ENCODE measurements around the gene MN1.

The MN1 gene

GRCh38 chr22:27803841-27804415, 2.4 kb upstream of the MN1 start:
- Histone ChIP-seq H3K9me3 (ENCODE audit: control insufficient read depth, insufficient read depth, low read length) (no peaks in the 10 kb centered on the region), H3K27ac (ENCODE audit: low read depth, low read length) (no peak overlapping the region), H3K9me2 (replicated peaks; ENCODE audit: control insufficient read depth, low read length) (no peaks in the 10 kb centered on the region), H3K79me2 (ENCODE audit: control insufficient read depth, low read length) (no peaks in the 10 kb centered on the region), H3K36me3 (ENCODE audit: control insufficient read depth, low read length) (no peaks in the 10 kb centered on the region), H3K4me3 (ENCODE audit: low read length) (no peak overlapping the region), H3K4me1 (ENCODE audit: control insufficient read depth, low read length) (no peaks in the 10 kb centered on the region), H3K4me2 (ENCODE audit: low read length) (no peak overlapping the region), H3F3A (ENCODE audit: control insufficient read depth, insufficient read depth) (no peaks in the 10 kb centered on the region), H4K20me1 (ENCODE audit: control insufficient read depth, insufficient read depth, low read depth, low read length) (no peaks in the 10 kb centered on the region), H3K27me3 (ENCODE audit: control insufficient read depth, low read length) (no peaks in the 10 kb centered on the region)
- no peak for TF ChIP-seq CTCF (IDR thresholded peaks at IDR 0.05; ENCODE audit: low read depth, low read length, poor library complexity, severe bottlenecking)
- no peak for TF ChIP-seq EZH2phosphoT487 (IDR thresholded peaks at IDR 0.05; ENCODE audit: borderline replicate concordance, low read length)

GRCh38 chr22:27802346-27803073, 954 bp upstream of the MN1 start:
- no peak overlapping the region for H3K4me2 ChIP-seq (ENCODE audit: low read length)
- no peaks in the 10 kb centered on the region for H3F3A ChIP-seq (ENCODE audit: control insufficient read depth, insufficient read depth)
- no peaks in the 10 kb centered on the region for H3K9me2 ChIP-seq (replicated peaks; ENCODE audit: control insufficient read depth, low read length)
- no peaks in the 10 kb centered on the region for H3K36me3 ChIP-seq (ENCODE audit: control insufficient read depth, low read length)
- TF ChIP-seq EZH2phosphoT487 (IDR thresholded peaks at IDR 0.05; ENCODE audit: borderline replicate concordance, low read length) (no peak), CTCF (IDR thresholded peaks at IDR 0.05; ENCODE audit: low read depth, low read length, poor library complexity, severe bottlenecking) (no peak)
- no peaks in the 10 kb centered on the region for H3K27me3 ChIP-seq (ENCODE audit: control insufficient read depth, low read length)
- H3K9me3 ChIP-seq (ENCODE audit: control insufficient read depth, insufficient read depth, low read length) = no peaks in the 10 kb centered on the region
- H4K20me1 ChIP-seq (ENCODE audit: control insufficient read depth, insufficient read depth, low read depth, low read length) = no peaks in the 10 kb centered on the region
- H3K4me1 ChIP-seq (ENCODE audit: control insufficient read depth, low read length) = no peaks in the 10 kb centered on the region
- no peaks in the 10 kb centered on the region for H3K79me2 ChIP-seq (ENCODE audit: control insufficient read depth, low read length)
- no peak overlapping the region for H3K27ac ChIP-seq (ENCODE audit: low read depth, low read length)
- H3K4me3 ChIP-seq (ENCODE audit: low read length) = no peak overlapping the region

- H3K36me3 ChIP-seq (ENCODE audit: control insufficient read depth, low read length) = no peaks in the 10 kb centered on the region
- H3K79me2 ChIP-seq (ENCODE audit: control insufficient read depth, low read length) = no peaks in the 10 kb centered on the region
- no peaks in the 10 kb centered on the region for H3F3A ChIP-seq (ENCODE audit: control insufficient read depth, insufficient read depth)
- TF ChIP-seq EZH2phosphoT487 (IDR thresholded peaks at IDR 0.05; ENCODE audit: borderline replicate concordance, low read length) (no peak), CTCF (IDR thresholded peaks at IDR 0.05; ENCODE audit: low read depth, low read length, poor library complexity, severe bottlenecking) (no peak)
- H3K4me1 ChIP-seq (ENCODE audit: control insufficient read depth, low read length) = no peaks in the 10 kb centered on the region
- no peak overlapping the region for H3K4me2 ChIP-seq (ENCODE audit: low read length)
- H3K27me3 ChIP-seq (ENCODE audit: control insufficient read depth, low read length) = no peaks in the 10 kb centered on the region
- no peaks in the 10 kb centered on the region for H4K20me1 ChIP-seq (ENCODE audit: control insufficient read depth, insufficient read depth, low read depth, low read length)
- H3K27ac ChIP-seq (ENCODE audit: low read depth, low read length) = no peak overlapping the region
- no peaks in the 10 kb centered on the region for H3K9me2 ChIP-seq (replicated peaks; ENCODE audit: control insufficient read depth, low read length)
- H3K4me3 ChIP-seq (ENCODE audit: low read length) = no peak overlapping the region
- H3K9me3 ChIP-seq (ENCODE audit: control insufficient read depth, insufficient read depth, low read length) = no peaks in the 10 kb centered on the region
Observed at GRCh38 chr22:27801202-27801615, 347 bp downstream of the MN1 start.

All from DOHH2 (cell line).